ENCODE data around the gene SMG6. TPM values are rescaled to one million over a fixed set of nuclear protein-coding genes. Genes with fewer than 3 reads are reported as not detected.

SMG6 gene
- total and polyA plus RNA-seq, 2 of the 13 experiments (the other 11 are each of a cell fraction or from before 2014, with no cell fraction given): 4.6 to 14.6 TPM

DNA sequence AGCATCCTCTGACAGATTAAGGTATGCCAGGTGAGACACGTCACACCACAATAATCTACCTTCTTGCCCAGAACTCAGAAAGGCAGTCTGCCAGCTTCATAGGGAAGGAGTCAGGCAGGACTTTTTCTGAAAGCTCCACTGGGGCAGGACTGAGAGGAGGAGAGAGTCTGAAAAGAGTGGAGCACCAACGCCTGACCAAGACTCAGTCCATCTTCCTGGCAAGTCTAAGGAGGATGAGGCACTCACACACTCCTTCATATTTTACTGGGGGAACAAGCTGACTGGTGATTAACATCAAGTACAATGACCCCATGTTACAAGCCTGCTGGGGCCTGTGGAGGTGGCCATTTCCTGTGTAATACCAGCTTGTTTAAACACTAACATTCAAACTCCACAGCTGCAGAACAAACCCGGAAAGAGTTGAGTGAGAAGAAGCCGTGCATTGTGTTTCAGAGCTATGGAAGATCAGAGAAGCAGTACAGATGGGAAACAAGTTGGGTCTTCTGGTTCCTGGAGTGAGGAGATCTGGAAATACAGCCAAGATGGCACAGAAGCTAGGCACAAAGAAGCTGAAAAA lies 126.3 kb downstream of the SMG6 start (continued):
- TF ChIP-seq ETV6 (CRISPR knock-in tag; conservative IDR thresholded peaks at IDR 0.05) (no peak), RAD51 (IDR thresholded peaks at IDR 0.05; ENCODE audit: borderline replicate concordance) (no peak), NAIF1 (CRISPR knock-in tag; IDR thresholded peaks at IDR 0.05; ENCODE audit: borderline replicate concordance) (no peak), ZNF724P (CRISPR knock-in tag; IDR thresholded peaks at IDR 0.05; ENCODE audit: borderline replicate concordance) (no peak), GATAD1 (CRISPR knock-in tag; IDR thresholded peaks at IDR 0.05) (no peak), ZNF20 (CRISPR knock-in tag; IDR thresholded peaks at IDR 0.05) (no peak), GATAD2A (CRISPR knock-in tag; IDR thresholded peaks at IDR 0.05) (peak; percentile 55; the same call in 1 of the 2 replicates), U2AF2 (IDR thresholded peaks at IDR 0.05; ENCODE audit: low read depth, low read length) (no peak), ZFAT (CRISPR knock-in tag; conservative IDR thresholded peaks at IDR 0.05) (no peak), GABPA (IDR thresholded peaks at IDR 0.05; ENCODE audit: low read depth, low read length) (no peak), GABPA (CRISPR knock-in tag; IDR thresholded peaks at IDR 0.05; ENCODE audit: low read depth) (peak; percentile 34; the same call in 1 of the 2 replicates), RBAK (CRISPR knock-in tag; IDR thresholded peaks at IDR 0.05) (no peak), DPF2 (CRISPR knock-in tag; IDR thresholded peaks at IDR 0.05; ENCODE audit: borderline replicate concordance, low read depth) (no peak), SOX5 (CRISPR knock-in tag; IDR thresholded peaks at IDR 0.05; ENCODE audit: borderline replicate concordance) (peak; percentile 74)
- TF ChIP-seq, protein P1, sequence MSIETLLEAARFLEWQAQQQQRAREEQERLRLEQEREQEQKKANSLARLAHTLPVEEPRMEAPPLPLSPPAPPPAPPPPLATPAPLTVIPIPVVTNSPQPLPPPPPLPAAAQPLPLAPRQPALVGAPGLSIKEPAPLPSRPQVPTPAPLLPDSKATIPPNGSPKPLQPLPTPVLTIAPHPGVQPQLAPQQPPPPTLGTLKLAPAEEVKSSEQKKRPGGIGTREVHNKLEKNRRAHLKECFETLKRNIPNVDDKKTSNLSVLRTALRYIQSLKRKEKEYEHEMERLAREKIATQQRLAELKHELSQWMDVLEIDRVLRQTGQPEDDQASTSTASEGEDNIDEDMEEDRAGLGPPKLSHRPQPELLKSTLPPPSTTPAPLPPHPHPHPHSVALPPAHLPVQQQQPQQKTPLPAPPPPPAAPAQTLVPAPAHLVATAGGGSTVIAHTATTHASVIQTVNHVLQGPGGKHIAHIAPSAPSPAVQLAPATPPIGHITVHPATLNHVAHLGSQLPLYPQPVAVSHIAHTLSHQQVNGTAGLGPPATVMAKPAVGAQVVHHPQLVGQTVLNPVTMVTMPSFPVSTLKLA (IDR thresholded peaks at IDR 0.05): no peak
- TF ChIP-seq, protein P2, sequence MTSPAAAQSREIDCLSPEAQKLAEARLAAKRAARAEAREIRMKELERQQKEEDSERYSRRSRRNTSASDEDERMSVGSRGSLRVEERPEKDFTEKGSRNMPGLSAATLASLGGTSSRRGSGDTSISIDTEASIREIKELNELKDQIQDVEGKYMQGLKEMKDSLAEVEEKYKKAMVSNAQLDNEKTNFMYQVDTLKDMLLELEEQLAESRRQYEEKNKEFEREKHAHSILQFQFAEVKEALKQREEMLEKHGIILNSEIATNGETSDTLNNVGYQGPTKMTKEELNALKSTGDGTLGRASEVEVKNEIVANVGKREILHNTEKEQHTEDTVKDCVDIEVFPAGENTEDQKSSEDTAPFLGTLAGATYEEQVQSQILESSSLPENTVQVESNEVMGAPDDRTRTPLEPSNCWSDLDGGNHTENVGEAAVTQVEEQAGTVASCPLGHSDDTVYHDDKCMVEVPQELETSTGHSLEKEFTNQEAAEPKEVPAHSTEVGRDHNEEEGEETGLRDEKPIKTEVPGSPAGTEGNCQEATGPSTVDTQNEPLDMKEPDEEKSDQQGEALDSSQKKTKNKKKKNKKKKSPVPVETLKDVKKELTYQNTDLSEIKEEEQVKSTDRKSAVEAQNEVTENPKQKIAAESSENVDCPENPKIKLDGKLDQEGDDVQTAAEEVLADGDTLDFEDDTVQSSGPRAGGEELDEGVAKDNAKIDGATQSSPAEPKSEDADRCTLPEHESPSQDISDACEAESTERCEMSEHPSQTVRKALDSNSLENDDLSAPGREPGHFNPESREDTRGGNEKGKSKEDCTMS (CRISPR knock-in tag; conservative IDR thresholded peaks at IDR 0.05): no peak
- TF ChIP-seq, protein P3, sequence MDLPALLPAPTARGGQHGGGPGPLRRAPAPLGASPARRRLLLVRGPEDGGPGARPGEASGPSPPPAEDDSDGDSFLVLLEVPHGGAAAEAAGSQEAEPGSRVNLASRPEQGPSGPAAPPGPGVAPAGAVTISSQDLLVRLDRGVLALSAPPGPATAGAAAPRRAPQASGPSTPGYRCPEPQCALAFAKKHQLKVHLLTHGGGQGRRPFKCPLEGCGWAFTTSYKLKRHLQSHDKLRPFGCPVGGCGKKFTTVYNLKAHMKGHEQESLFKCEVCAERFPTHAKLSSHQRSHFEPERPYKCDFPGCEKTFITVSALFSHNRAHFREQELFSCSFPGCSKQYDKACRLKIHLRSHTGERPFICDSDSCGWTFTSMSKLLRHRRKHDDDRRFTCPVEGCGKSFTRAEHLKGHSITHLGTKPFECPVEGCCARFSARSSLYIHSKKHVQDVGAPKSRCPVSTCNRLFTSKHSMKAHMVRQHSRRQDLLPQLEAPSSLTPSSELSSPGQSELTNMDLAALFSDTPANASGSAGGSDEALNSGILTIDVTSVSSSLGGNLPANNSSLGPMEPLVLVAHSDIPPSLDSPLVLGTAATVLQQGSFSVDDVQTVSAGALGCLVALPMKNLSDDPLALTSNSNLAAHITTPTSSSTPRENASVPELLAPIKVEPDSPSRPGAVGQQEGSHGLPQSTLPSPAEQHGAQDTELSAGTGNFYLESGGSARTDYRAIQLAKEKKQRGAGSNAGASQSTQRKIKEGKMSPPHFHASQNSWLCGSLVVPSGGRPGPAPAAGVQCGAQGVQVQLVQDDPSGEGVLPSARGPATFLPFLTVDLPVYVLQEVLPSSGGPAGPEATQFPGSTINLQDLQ (CRISPR knock-in tag; IDR thresholded peaks at IDR 0.05): no peak
- TF ChIP-seq, protein P4, sequence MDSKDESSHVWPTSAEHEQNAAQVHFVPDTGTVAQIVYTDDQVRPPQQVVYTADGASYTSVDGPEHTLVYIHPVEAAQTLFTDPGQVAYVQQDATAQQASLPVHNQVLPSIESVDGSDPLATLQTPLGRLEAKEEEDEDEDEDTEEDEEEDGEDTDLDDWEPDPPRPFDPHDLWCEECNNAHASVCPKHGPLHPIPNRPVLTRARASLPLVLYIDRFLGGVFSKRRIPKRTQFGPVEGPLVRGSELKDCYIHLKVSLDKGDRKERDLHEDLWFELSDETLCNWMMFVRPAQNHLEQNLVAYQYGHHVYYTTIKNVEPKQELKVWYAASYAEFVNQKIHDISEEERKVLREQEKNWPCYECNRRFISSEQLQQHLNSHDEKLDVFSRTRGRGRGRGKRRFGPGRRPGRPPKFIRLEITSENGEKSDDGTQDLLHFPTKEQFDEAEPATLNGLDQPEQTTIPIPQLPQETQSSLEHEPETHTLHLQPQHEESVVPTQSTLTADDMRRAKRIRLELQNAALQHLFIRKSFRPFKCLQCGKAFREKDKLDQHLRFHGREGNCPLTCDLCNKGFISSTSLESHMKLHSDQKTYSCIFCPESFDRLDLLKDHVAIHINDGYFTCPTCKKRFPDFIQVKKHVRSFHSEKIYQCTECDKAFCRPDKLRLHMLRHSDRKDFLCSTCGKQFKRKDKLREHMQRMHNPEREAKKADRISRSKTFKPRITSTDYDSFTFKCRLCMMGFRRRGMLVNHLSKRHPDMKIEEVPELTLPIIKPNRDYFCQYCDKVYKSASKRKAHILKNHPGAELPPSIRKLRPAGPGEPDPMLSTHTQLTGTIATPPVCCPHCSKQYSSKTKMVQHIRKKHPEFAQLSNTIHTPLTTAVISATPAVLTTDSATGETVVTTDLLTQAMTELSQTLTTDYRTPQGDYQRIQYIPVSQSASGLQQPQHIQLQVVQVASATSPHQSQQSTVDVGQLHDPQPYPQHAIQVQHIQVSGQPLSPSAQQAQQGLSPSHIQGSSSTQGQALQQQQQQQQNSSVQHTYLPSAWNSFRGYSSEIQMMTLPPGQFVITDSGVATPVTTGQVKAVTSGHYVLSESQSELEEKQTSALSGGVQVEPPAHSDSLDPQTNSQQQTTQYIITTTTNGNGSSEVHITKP (CRISPR knock-in tag; IDR thresholded peaks at IDR 0.05; ENCODE audit: low read depth): no peak
- TF ChIP-seq, protein P5, sequence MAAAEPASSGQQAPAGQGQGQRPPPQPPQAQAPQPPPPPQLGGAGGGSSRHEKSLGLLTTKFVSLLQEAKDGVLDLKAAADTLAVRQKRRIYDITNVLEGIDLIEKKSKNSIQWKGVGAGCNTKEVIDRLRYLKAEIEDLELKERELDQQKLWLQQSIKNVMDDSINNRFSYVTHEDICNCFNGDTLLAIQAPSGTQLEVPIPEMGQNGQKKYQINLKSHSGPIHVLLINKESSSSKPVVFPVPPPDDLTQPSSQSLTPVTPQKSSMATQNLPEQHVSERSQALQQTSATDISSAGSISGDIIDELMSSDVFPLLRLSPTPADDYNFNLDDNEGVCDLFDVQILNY (CRISPR knock-in tag; conservative IDR thresholded peaks at IDR 0.05): no peak

Data from HepG2 (cell line).